Subcutaneous adipose tissue (tissue), 4 donors: ENCODE measurements around the gene SCRN2. TPM values are rescaled to one million over a fixed set of nuclear protein-coding genes. Genes with fewer than 3 reads are reported as not detected.

Experiments
- CTCF ChIP-seq: fragments of 450-650 bp; IDR thresholded peaks from one replicate; pipeline ENCODE4 v1.5.1; 2016; ENCODE audit warnings: low read depth, mild to moderate bottlenecking, control low read depth, antibody characterized with exemption, moderate library complexity
- total RNA-seq, 4 donors: library from RNA; depleted of rRNA; stranded (reverse); fragments of >200 nt; gene quantifications; one replicate each; pipeline ENCODE4 v1.1.0, GENCODE V29; 2016

Gene SCRN2
- total RNA-seq, 4 donors from 2014 or later = 32.8 to 194 (median 79.8) TPM

GRCh38 chr17:47801906-47802305, 39.2 kb downstream of the SCRN2 start:
- TF ChIP-seq CTCF = no peak

- TF ChIP-seq CTCF = no peak
Observed at GRCh38 chr17:47801176-47801765, 39.8 kb downstream of the SCRN2 start.

GRCh38 chr17:47800686-47801085, 40.4 kb downstream of the SCRN2 start:
- TF ChIP-seq CTCF = no peak

- TF ChIP-seq CTCF = no peak
Observed at GRCh38 chr17:47797797-47798196, 43.3 kb downstream of the SCRN2 start.

GRCh38 chr17:47792979-47793378, 48.1 kb downstream of the SCRN2 start:
- no peak for TF ChIP-seq CTCF

- no peak for TF ChIP-seq CTCF
Observed at GRCh38 chr17:47792457-47792856, 48.6 kb downstream of the SCRN2 start.

GRCh38 chr17:47791025-47791424, 50.0 kb downstream of the SCRN2 start:
- TF ChIP-seq CTCF = no peak
